RPMI7951 (cell line): ENCODE measurements around the gene BCL11A. TPM values are rescaled to one million over a fixed set of nuclear protein-coding genes. Genes with fewer than 3 reads are reported as not detected.

Experiments used
- DNase-seq: peaks from one replicate; pipeline ENCODE4 v3.0.0-alpha.2; 2012; ENCODE audit warnings: low read depth
- total RNA-seq: library from RNA; depleted of rRNA; stranded (reverse); fragments of >200 nt; shearing (Covaris generic); gene quantifications from 2 replicates; pipeline ENCODE4 v1.2.3, GENCODE V29; 2014

Gene BCL11A
- total RNA-seq, 1 experiment from 2014 or later, result under 0.01 TPM

- no peak for DNase-seq
These were observed 67.4 kb downstream of the BCL11A start for GRCh38 chr2:60486067-60486466.

- no peak for DNase-seq
These were observed 67.9 kb downstream of the BCL11A start for GRCh38 chr2:60485550-60485949.

- DNase-seq, result no peak
These were observed 68.4 kb downstream of the BCL11A start for GRCh38 chr2:60485055-60485454.

GRCh38 chr2:60484133-60484645 lies 69.3 kb downstream of the BCL11A start:
- DNase-seq, result no peak

GRCh38 chr2:60483401-60483800 lies 70.1 kb downstream of the BCL11A start:
- DNase-seq, result no peak

GRCh38 chr2:60482222-60482621 lies 71.2 kb downstream of the BCL11A start:
- DNase-seq, result no peak

GRCh38 chr2:60481257-60481656 lies 72.2 kb downstream of the BCL11A start:
- DNase-seq, result no peak

- no peak for DNase-seq
These were observed 73.2 kb downstream of the BCL11A start for GRCh38 chr2:60480089-60480773.

GRCh38 chr2:60479226-60480088 lies 74.0 kb downstream of the BCL11A start:
- DNase-seq, result no peak

- no peak for DNase-seq
These were observed 74.8 kb downstream of the BCL11A start for GRCh38 chr2:60478660-60479059.

GRCh38 chr2:60476206-60476954 lies 77.1 kb downstream of the BCL11A start:
- DNase-seq, result no peak

- no peak for DNase-seq
These were observed 78.2 kb downstream of the BCL11A start for GRCh38 chr2:60475123-60475830.

- no peak for DNase-seq
These were observed 79.2 kb downstream of the BCL11A start for GRCh38 chr2:60474301-60474700.

- DNase-seq, result no peak
These were observed 79.9 kb downstream of the BCL11A start for GRCh38 chr2:60473546-60473945.

GRCh38 chr2:60472663-60473289 lies 80.7 kb downstream of the BCL11A start:
- DNase-seq, result no peak

GRCh38 chr2:60472041-60472440 lies 81.4 kb downstream of the BCL11A start:
- no peak for DNase-seq

- no peak for DNase-seq
These were observed 83.1 kb downstream of the BCL11A start for GRCh38 chr2:60470340-60470739.

GRCh38 chr2:60469536-60470317 lies 83.7 kb downstream of the BCL11A start:
- no peak for DNase-seq

- DNase-seq, result no peak
These were observed 84.9 kb downstream of the BCL11A start for GRCh38 chr2:60468382-60469085.
